GM19351 (cell line): ENCODE results near the gene KLK12.

Source experiments
- ATAC-seq: cut with Tn5 transposase; IDR thresholded peaks from one replicate; pipeline ENCODE4 v1.9.1; 2021; ENCODE audit warnings: mild to moderate bottlenecking, moderate library complexity; ENCODE audit not compliant: unreplicated experiment

Gene KLK12

DNA sequence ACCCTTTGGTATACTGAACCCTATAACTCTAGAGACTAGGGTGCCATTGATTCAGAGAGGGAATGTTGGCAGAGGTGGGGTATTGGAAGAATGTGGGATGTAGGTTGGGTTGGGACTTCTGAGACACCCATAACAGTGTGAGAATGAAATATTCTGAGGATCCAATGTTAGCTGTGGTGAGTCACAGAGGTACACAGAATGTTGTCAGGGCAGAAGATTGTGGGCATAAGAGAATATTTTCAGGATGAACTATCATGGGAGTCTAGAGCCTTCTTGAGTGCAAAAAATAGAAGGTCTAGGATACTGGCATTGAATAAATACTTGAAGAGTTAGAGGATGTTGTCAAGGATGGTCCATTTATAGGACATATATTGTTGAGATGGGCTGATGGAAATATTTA lies 21.1 kb upstream of the KLK12 start:
- ATAC-seq = no peak

DNA sequence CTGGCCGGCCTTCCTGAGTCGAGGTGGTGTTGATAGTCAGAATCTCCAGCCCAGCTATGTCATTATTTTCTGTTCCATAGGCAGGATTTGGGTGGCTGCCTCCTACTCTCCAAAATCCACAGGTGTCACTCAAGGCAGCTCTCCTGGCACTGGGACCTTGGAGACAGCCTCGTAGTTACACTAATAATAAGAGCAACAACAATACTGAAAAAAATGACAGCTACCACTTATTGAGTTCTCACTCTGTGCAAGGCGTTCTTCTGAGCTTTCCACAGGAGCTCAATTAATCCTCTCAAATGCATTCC lies 12.2 kb upstream of the KLK12 start:
- no peak for ATAC-seq

DNA sequence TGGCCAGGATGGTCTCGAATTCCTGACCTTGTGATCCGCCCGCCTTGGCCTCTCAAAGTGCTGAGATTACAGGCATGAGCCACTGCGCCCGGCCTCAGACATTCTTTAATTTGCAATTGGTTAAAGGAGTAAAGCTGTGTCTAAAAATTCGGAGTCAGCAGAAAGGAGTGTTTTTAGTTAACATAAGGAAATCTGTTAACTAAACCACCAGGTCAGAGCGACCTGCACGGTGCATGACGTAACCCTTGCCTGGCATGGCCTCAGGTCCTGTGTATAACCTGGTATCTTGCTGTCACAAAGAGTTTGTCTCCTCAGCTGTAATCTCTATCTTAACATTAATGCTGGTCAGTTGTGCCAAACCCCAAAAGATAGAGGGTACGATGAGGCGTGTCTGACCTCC lies 9.5 kb upstream of the KLK12 start:
- ATAC-seq = no peak

DNA sequence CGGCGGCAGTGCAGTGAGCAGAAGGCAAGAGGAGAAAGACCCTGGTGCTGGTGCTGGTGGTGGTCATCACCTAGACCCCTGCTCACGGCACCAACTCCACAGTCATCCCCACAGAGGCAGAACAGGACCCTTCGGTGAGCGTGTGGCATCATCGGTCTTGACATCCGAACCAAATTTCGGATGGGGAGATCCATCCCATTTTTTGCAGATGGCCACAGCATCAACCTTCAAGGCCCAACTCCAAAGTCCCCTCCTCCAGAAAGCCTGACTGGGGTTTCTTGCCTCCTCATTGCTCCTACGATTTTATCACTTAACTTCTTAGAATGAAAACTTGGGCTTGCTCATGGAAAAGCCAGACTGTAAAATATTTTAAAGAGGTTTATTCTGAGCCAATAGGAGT lies 8.7 kb upstream of the KLK12 start:
- ATAC-seq = no peak

DNA sequence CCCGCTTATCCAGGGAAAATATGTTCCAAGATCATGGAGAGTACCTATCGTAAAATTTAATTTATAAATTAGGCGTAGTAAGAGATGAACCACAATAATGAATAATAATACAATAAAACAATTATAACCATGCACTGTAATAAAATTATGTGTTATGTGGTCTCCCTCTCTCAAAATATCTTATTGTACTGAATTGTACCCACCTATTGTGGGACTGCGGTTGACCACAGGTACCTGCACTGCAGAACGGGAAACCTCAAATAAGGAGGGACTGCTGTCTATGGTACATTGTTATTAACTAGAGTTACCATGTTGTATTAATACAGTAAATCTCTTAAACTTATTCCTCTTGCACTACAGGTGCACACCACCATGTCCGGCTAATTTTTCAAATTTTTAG lies 5.3 kb upstream of the KLK12 start:
- no peak for ATAC-seq

DNA sequence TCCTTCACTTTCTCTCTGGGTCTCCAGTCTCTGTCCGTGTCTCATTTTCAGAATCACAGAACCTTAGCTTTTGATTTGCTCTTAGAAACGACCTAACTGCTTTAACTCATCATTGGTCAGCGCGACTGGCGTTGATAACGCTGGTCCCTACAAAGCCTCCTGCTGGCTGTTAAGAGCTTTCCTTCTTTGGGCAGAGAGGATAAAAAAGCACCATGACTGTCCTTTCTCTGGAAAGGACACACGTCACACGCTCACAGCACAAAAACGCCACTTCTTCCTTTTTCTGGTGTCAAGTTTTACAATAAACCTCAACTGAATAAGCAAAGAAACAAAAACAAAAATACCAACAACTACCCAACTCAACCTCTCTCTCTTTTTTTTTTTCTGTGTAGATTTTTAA lies 1.7 kb upstream of the KLK12 start:
- ATAC-seq = no peak

DNA sequence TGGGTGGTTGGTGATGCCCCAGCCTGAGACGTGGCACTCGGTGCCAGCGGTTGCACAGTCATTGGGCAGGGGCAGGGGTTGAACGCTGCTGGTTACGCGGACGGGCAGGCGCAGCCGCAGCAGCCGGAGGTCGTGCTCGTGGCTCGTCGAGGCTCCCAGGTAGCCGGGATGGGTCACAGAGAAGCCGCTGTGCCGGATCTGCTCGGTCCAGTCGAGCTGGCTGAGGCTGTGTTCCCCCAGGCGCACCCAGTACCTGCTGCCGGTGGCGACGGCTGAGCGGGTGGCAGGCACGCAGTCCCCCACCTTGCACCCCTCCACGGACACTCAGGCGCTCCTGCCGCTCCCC lies 2.9 kb downstream of the KLK12 start:
- ATAC-seq = no peak

DNA sequence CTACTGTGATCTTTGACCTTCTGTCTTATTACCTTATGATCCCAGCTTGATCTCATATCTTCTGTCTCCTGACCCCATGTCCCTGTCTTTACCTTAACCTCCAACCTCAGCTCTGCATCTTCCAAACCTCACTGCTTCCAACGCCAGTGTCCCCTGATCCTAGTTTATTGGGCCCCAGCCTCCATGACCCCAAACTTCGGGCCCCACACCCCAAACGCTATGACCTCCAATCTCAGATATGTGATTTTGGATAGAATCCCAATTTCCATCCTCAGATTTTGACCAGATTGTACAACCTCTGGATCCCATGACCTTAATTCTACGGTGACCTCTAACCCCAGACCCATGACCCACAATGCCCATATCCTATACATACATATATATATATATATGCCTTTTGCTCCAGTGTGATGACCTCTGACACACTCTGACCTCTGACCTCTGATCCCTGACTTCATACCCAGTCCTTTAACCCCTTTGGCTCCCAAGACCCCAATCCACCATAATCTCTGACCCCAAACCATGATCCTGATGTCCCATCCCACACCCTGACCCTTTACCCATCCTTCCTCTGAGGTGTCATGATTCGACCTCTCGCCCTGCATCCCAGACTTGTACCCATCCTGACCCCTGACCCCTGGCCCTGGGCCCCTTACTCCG lies 3.5 kb downstream of the KLK12 start:
- ATAC-seq = no peak

DNA sequence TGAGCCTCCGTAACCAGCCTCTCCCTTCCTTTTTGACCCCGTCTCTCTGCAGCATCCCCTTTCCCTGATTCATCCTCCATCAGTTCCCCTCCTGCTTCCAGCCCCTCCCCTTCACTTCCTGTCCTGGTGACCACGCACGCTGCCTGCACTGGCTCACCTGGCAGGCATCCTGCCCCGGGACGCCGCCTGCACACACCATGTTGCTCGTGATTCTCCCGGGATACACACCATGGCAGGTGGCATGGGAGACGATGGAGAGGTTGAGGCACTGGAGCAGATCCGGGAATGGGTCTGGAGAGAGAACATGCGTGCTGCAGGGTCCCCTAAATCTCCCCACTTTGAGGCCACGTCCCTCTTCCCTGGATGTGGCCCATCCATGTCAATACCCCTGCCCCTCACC lies 4.2 kb downstream of the KLK12 start:
- no peak for ATAC-seq

DNA sequence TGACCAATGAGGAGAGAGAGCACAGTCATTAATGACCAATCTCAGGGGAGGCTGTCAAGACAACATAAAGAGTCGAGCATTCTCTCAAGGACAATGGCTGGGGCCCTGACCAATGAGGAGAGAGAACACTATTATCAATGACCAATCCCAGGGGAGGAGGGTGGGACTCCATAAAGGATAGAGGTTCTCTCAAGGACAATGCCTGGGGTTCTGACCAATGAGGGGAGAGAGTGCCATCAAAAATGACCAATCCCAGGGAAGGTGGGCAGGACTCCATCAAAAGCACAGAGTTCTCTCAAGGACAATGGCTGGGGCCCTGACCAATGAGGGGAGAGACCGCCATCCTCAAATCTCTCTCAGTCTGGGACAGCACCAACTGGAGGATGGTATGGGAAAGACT lies 5.1 kb downstream of the KLK12 start:
- no peak for ATAC-seq

DNA sequence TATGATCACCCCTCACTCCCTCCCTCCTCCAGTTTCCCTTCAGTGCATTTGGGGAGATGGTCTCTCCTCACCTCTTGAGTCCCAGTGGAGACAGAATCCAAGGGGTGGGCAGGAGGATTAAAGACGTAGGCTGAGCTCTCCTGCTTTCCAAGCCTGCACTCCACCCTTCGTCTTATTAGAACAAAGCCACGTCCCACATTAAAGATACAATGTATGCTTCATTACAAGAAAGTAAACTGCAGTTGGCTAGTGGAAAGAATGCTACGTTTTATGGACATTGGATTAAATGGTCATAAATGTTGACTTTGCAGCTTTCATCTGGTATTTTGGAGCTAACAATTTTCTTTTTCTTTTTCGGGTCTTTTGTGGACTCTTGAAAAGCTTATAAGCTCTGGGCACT lies 6.9 kb downstream of the KLK12 start:
- no peak for ATAC-seq

DNA sequence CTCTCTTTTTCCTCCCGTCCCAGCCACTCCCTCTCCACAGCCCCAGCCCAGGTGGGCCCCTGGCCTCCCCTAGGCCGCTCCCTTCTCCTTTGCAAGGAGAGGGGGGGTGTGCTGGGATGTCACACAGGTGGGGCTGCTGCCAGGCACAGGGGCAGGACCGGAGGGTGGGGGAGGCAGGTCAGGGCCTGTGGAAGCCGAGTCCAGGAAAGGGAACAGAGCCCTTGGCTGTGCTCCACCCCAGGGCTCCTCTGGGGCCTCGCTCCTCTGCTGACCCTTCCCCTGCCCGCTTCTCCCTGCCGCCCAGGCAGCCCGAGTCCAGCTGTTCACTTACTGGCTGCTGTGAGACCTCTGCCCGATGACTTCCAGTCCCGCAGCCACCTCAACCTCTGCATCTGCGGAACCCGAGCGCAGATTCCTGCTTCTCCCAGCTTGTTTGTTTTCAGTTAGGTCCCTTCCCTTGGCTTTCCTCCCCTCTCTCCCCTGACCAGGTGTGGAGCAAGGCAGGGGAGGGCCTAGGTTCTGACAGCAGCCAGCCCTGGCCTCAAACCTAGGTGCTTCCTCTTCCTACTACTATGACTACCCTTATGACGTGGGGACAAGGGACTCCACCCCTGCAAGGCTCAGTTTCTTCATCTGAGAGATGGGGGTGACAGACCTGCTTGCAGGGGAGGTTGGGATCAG lies 7.5 kb downstream of the KLK12 start:
- ATAC-seq = no peak

DNA sequence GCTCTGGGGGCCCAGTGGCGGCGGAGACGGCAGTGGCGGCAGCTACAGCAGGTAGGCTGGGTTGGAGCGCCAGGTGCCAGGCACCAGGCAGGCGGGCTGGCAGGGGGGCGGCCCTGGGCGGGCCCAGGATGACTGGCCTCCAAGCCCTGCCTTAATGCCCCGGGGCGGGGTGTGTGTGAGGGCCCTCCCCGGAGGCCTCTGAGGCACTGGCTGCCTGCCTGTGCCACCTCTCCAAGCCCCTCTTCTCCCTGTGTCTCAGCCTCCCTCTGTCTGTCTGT lies 8.3 kb downstream of the KLK12 start, which contains the start of gene KLK11:
Gene KLK11 (minus strand): TSS at position 63 of the 278 bp plus-strand sequence. CDS start 985 bp downstream, outside the sequence.
- no peak for ATAC-seq

DNA sequence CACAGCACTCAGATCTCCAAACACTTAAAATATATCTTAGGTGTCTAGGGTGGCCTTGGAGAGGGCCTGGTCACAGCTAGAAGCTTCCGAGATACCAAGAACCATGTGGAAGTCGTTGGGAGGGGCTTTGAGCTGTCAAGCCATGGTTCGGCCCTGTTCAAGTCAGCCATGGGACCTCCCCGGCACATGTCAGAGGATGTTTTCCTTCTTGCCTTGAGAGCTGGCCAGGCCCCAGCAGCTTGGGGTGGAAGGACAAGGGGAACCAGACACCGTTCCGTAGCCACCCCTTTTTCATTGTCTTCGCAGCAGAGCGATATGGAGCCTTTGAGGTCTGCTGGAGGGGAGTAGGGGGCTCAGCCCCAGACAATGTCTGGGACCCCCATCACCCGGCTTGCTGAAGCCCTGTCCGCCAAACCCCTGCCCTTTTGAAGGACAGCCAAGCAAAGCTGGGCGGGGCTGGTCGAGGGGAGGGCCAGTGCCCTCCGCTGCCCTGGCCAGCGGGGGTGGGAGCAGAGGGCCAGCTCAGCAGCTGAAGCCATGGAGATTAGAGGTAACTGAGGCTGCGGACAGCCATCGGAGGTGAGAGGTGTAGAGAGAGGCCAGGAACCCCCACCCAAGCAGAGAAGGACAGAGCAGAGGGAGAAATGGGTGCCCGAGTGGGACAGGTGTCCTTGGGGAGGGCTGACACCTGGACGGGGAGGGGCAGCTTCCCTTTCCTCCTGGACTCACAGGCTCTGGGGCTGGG lies 8.8 kb downstream of the KLK12 start:
- ATAC-seq = no peak

DNA sequence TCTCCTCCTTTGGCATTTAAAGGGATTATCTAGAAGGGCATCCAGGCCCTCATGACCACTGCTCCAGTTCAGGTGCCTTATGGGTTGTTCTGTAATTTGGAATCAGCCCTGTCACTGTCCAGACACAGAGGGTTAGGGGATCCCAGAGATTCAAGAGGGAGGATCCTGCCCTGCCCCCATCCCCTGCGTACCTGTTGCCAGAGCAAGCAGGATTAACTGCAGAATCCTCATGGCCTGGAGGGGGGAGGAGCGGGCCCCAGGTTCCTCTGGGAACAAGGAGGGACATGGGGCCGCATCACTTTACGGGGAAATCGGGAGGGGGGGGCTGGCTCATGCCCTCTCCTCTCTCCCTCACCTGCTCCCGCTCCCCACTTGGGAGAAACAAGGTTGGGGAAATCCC lies 9.4 kb downstream of the KLK12 start:
- no peak for ATAC-seq

DNA sequence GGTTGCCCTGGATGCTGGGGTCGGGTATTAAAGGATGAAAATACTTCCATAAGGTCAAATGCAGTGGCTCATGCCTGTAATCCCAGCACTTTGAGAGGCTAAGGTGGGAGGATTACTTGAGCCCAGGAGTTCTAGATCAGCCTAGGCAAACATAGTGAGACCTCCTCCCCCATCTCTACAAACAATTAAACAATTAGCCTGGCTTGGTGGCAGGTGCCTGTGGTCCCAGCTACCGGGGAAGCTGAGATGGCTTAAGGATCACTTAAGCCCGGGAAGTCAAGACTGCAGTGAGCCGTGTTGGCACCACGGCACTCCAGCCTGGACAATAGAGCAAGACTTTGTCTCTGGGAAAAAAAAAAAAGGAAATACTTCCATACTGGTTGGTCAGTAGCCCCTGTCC lies 9.9 kb downstream of the KLK12 start:
- ATAC-seq = no peak

DNA sequence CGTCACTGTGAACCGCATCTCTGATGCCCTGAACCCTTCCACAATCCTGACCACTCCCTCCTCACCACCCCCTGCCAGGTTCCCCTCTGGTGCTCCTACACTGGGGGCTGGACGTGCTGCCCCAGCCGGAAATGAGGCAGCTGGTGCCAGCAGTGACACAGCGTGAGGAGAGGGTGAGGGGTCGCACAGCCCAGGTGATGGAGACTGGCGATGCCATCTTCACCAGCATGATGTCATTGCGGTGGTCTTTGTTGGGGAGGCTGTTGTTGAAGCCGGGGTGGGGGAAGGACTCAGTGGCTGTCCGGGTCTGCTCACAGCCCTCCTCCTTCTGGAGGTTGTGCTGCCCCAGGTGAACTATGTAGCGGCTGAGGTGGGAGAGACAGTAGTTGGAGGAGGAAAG lies 10.9 kb downstream of the KLK12 start:
- ATAC-seq = no peak

DNA sequence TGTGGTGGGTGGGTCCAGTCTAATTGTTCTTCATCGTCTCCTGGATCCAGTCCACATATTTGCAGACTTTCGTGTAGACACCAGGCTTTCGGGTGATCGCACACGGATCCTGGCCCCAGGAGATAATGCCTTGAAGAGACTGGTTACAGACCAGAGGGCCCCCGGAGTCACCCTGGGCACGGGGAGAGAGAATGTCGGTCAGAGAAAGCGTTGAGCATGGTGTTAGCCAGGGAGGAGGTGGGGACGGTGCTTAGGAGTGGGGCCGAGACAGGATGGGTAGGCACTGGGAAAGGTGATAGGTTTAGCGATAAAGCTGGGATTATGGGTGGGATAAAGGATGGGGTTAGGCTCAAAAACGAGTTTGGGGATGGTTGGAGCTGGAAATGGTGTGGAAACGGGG lies 12.3 kb downstream of the KLK12 start:
- no peak for ATAC-seq

DNA sequence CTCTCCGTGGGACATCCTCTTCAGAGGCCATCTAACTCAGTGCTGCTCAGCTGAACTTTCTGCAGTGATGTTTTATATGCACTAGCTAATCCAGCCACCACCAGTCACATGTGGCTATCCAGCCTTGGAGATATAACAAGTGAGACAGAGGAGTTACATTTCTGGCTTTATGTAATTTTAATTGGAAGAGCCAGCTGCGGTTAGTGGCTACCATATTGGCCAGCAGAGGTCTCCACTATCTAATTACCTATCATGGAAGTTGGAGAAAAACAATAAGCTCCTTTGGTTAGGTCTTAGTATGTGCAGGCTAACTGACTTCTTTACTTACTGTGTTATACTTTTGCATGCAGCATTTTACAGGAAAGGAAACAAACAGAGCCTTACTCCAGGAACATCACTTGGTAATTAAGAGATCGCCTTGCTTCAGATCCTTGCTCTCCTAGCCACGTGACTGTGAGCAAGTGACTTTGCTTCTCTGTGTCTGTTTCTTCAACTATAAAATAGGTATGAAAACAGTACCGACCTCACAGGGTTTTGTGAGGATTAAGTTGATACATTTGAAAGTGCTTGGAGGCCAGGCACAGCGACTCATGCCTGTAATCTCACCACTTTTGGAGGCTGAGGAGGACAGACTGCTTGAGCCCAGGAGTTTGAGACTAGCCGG lies 13.7 kb downstream of the KLK12 start:
- no peak for ATAC-seq

DNA sequence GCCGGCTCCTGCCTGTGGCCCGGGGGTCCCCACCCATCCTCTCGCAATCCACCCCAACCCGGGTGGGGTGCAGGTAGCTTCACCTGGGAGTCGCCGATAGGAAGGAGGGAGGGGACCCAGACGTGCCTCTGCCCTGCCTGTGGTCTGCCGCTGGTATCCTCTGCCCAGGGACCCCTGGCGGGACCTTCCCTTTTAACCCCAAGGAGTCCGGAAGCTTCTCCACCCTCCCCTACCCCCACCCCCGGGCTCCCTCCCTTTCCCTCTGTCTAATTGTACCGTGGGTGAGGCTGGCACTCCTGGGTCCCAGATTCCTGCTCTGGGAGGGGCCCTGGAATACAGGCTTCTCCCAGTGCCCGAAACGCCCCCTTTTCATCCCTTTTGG lies 15.3 kb downstream of the KLK12 start, which contains the start of gene KLK10:
Gene KLK10 (minus strand): TSS at position 166 of the 382 bp plus-strand sequence. CDS start 579 bp downstream, outside the sequence.
- no peak for ATAC-seq

DNA sequence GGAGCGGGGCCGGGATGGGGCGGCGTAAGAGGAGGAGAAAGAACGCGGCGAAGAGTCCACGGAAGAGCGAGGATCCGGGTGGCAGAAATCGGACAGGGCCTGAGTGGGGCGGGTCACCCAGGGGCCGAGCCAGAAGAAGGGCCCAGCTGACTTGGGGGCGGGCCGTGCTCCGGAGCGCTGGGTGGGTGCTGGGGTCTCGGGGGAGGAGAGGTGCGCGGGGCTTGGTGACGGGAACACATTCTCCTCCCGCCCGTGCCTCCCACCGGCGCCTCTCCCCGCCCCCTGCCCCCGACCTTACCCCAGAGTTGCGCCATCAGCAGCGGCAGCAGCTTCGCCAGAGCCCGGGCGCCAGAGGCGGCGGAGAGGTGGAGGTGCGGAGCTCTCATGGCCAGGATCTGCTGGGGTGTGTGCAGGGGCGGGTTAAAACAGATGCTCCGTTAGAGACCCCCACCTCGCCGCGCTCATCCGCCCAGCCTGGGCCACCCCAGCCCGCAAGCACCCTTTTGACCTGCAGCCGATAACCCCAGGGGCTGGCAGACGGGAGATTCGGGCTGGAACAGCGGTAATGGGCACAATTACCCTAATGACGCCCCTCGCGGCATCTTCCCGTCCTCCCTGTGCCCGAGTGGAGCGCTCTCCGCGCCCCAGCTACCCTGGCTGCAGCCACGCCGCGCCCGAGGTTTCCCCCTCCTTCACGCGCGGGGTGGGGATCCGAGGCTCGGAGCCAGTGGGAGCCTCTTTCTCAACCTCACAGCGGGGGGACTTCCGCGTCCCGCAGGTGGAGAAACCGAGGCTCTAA lies 15.9 kb downstream of the KLK12 start:
- no peak for ATAC-seq
